ENCODE data around the gene ARMH2. TPM values are rescaled to one million over a fixed set of nuclear protein-coding genes. Genes with fewer than 3 reads are reported as not detected.

ARMH2 gene
- total and polyA plus RNA-seq, 7 donors = 0.10 TPM; not detected in 6

DNA sequence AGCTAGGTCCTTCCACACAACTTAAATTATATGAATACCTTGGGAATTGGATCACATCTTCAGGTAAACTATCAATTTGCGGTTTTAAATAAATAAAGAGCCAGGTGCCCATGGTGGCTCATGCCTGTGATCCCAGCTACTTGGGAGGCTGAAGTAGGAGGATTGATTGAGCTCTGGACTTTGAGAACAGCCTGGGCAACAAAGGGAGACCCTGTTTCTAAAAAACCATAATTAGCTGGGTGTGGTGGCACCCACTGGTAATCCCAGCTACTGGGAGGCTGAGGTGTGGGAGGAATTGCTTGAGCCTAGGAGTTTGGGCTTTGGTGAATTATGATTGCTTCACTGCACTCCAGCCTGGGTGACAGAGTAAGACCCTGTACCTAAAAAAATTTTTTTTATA is 20.6 kb downstream of the ARMH2 start:
- peaks cover 0 to 25% (median 0%) of the 10 kb centered on the region in 4 donors for H3K36me3 ChIP-seq
- no peaks in the 10 kb centered on the region for H3K9me3 ChIP-seq
- no peak overlapping the region for H3K27ac ChIP-seq
- peaks cover 0 to 19% (median 5%) of the 10 kb centered on the region in 4 donors for H3K4me1 ChIP-seq
- TF ChIP-seq POLR2A (IDR thresholded peaks at IDR 0.05) (no peak), EP300 (IDR thresholded peaks at IDR 0.05) (no peak), POLR2AphosphoS5 (IDR thresholded peaks at IDR 0.05) (no peak)
- TF ChIP-seq, protein P1, sequence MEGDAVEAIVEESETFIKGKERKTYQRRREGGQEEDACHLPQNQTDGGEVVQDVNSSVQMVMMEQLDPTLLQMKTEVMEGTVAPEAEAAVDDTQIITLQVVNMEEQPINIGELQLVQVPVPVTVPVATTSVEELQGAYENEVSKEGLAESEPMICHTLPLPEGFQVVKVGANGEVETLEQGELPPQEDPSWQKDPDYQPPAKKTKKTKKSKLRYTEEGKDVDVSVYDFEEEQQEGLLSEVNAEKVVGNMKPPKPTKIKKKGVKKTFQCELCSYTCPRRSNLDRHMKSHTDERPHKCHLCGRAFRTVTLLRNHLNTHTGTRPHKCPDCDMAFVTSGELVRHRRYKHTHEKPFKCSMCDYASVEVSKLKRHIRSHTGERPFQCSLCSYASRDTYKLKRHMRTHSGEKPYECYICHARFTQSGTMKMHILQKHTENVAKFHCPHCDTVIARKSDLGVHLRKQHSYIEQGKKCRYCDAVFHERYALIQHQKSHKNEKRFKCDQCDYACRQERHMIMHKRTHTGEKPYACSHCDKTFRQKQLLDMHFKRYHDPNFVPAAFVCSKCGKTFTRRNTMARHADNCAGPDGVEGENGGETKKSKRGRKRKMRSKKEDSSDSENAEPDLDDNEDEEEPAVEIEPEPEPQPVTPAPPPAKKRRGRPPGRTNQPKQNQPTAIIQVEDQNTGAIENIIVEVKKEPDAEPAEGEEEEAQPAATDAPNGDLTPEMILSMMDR (IDR thresholded peaks at IDR 0.05) = no peak
- no peak for DNase-seq
- intact Hi-C loops (cut with DNase I) = loop anchor here (10.0 kb wide), 1 partner anchor 283 kb away; the partner anchor contains the start of gene ALDH5A1
- WGBS, 2 donors = 25 to 78% methylated on average over 1 of the region's 1 CpG
- H3K4me3 ChIP-seq = no peak overlapping the region
- no peaks in the 10 kb centered on the region for H3K27me3 ChIP-seq

- Histone ChIP-seq H3K4me3 (no peak overlapping the region), H3K36me3 (peaks cover 0 to 16% (median 0%) of the 10 kb centered on the region in 4 donors), H3K9me3 (no peaks in the 10 kb centered on the region), H3K27ac (no peak overlapping the region), H3K27me3 (no peaks in the 10 kb centered on the region), H3K4me1 (peaks cover 0 to 19% (median 5%) of the 10 kb centered on the region in 4 donors)
- no peak for TF ChIP-seq POLR2AphosphoS5 (IDR thresholded peaks at IDR 0.05)
- TF ChIP-seq EP300 (IDR thresholded peaks at IDR 0.05) = no peak
- TF ChIP-seq, protein P1 (IDR thresholded peaks at IDR 0.05) = no peak
- TF ChIP-seq POLR2A (IDR thresholded peaks at IDR 0.05) = no peak
- 14 to 60% methylated on average over 1 of the region's 1 CpG for WGBS, 2 donors
- intact Hi-C loops (cut with DNase I) = loop anchor here (10.0 kb wide), 1 partner anchor 282 kb away; the partner anchor contains the start of gene ALDH5A1
- no peak for DNase-seq
These were observed 21.5 kb downstream of the ARMH2 start for GRCh38 chr6:24777227-24777626.

DNA sequence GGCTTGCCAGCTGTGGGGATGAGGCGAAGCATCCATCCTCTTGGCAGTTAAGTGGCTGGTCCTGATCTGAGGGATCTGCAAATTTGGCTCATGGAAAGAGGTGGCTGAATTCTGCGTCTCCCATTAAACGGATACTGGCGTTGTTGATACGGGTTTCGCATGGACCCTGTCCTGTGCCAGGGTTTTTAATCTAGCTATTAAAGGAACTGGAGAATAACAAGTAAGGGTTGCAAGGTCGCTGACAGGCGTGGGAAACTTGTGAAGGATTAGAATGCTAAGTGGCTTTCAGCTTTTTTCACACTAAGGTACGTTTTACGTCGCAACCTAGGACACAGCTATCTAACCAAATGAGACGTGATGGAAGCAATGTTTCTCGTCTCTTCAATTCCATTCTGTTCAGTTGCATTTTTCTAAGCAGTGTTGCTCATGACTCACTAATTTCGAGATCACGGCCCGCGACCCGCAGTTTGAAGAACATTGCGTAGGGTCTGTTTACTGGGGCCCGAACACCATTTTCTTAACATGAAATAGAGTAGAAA is 23.1 kb downstream of the ARMH2 start:
- no peak for DNase-seq
- H3K4me1 ChIP-seq = peaks cover 0 to 19% (median 5%) of the 10 kb centered on the region in 4 donors
- peak overlapping the region; percentile 86 to 99 (median 97) for H3K4me3 ChIP-seq
- intact Hi-C loops (cut with DNase I) = loop anchor here (2.0 to 10.0 kb wide), 2 partner anchors 193 to 281 kb away; partner anchors contain the start of gene ALDH5A1
- TF ChIP-seq EP300 (IDR thresholded peaks at IDR 0.05) = no peak
- peak overlapping the region; percentile 93 to 99 (median 98) for H3K27ac ChIP-seq
- H3K9me3 ChIP-seq = no peaks in the 10 kb centered on the region
- 1 to 6% methylated on average over 20 of the region's 20 CpGs for WGBS, 2 donors
- H3K36me3 ChIP-seq = peaks cover 0 to under 1% (median 0%) of the 10 kb centered on the region in 4 donors
- H3K27me3 ChIP-seq = no peaks in the 10 kb centered on the region

DNA sequence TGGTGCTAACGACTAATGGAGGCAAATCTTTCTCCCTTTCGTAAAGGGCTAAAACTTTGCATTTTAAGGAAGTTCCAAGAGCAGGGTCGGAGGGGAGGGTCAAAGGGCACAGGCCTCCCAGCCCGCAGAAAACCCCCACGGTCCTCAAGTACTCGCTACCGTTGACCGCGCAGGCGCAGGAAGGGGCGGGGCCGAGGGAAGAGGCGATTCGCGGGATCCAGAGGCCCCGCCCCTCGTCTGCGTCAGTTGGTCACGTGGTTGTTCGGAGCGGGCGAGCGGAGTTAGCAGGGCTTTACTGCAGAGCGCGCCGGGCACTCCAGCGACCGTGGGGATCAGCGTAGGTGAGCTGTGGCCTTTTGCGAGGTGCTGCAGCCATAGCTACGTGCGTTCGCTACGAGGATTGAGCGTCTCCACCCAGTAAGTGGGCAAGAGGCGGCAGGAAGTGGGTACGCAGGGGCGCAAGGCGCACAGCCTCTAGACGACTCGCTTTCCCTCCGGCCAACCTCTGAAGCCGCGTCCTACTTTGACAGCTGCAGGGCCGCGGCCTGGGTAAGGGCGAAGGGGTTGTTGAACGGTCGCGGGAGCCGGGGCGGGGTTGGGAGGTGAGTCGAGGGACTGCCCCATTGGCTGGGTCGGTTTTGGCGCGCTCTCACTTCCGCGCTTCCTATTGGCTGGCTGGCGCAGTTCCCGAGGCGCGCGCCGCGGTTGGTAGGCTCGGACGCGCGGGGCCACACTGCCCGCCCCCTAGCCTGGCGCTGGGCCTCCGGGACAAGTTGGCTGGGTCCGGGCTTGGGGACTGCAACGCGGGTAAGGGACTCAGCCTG is 23.8 kb downstream of the ARMH2 start, which contains the start of gene GMNN:
TSS of gene GMNN (plus strand) at position 242 of the 824 bp plus-strand sequence. CDS start 2,310 bp downstream, outside the sequence.
- 0% methylated on average over 75 of the region's 75 CpGs for WGBS, 2 donors
- DNase-seq = peak; percentile 99
- Histone ChIP-seq H3K27ac (peak within 1 kb of the TSS; percentile 93 to 99 (median 98)), H3K4me1 (peaks cover 0 to 19% (median 5%) of the 10 kb centered on the region in 4 donors), H3K4me3 (peak within 1 kb of the TSS; percentile 86 to 99 (median 97)), H3K36me3 (no peaks in the 10 kb centered on the region), H3K9me3 (no peaks in the 10 kb centered on the region), H3K27me3 (no peaks in the 10 kb centered on the region)
- TF ChIP-seq POLR2AphosphoS5 (IDR thresholded peaks at IDR 0.05) (peak; percentile 75 to 83 (median 78)), EP300 (IDR thresholded peaks at IDR 0.05) (no peak), POLR2A (IDR thresholded peaks at IDR 0.05) (peak; percentile 27 to 59)
- intact Hi-C loops (cut with DNase I) = loop anchor here (1.0 to 10.0 kb wide), 3 partner anchors 54 to 280 kb away; partner anchors contain the start of gene ALDH5A1

- Histone ChIP-seq H3K4me1 (no peaks in the 10 kb centered on the region), H3K4me3 (no peak overlapping the region), H3K27me3 (no peaks in the 10 kb centered on the region), H3K36me3 (no peaks in the 10 kb centered on the region), H3K27ac (no peak overlapping the region), H3K9me3 (no peaks in the 10 kb centered on the region)
- TF ChIP-seq EP300 (IDR thresholded peaks at IDR 0.05) (no peak), POLR2A (IDR thresholded peaks at IDR 0.05) (no peak), POLR2AphosphoS5 (IDR thresholded peaks at IDR 0.05) (no peak)
- TF ChIP-seq, protein P1 (IDR thresholded peaks at IDR 0.05) = no peak
- WGBS, 2 donors = 93 to 94% methylated on average over 5 of the region's 5 CpGs
- intact Hi-C loops (cut with DNase I) = no loop called here
- DNase-seq = no peak
These were observed 30.4 kb downstream of the ARMH2 start for GRCh38 chr6:24768361-24768760.
